Left hindlimb (tissue), 1 donor: ENCODE measurements around the gene CES5A.
"Not testable (repeated sequence)": the region's sequence is repeated elsewhere in the genome, so short reads cannot be mapped to it uniquely, and the experiment has no call there.

Source experiments
- DNase-seq: peaks from one replicate; pipeline ENCODE4 v3.0.0-alpha.2; 2018

CES5A gene

GRCh38 chr16:55872130-55872529 is 3.0 kb downstream of the CES5A start:
- DNase-seq: no peak

GRCh38 chr16:55871411-55872038 is 3.6 kb downstream of the CES5A start:
- DNase-seq: no peak

DNA sequence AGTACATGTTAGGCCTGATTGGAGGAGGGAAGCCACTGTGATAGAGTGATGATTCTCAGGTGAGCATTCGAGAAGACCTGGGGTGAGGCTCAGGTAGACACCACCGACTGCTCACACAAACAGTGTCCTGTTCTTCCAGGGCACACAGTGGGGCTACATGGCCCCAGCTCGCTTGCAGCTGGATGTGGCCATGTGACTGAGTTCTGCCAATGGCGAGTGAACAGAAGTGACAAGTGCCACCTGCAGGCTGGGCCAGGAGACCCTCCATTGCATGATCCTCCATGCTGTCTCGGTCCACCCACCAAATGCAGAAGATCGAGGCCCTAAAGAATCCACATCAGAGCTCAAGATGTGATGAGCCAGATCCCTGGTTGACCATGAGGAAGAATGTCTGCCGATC is 6.2 kb downstream of the CES5A start:
- no peak for DNase-seq

DNA sequence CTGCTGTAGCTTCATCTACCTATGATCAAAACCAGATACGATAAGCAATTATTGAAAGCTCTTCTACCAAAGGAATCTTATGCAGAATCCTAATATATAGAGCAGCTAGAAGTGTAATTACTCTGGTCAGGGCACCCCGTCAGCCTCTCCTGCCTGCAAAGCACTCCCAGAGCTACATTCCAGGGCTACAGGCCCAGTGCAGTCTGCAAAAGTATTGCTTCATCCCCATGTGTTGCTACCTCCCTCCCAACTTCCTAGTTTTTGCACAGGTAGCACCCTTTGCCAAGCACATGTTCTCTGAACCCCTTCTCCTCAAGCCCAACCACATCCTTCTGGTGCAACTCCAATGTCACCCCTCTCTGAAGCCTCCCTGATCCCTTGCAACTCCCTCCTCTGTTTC is 7.0 kb downstream of the CES5A start:
- no peak for DNase-seq

DNA sequence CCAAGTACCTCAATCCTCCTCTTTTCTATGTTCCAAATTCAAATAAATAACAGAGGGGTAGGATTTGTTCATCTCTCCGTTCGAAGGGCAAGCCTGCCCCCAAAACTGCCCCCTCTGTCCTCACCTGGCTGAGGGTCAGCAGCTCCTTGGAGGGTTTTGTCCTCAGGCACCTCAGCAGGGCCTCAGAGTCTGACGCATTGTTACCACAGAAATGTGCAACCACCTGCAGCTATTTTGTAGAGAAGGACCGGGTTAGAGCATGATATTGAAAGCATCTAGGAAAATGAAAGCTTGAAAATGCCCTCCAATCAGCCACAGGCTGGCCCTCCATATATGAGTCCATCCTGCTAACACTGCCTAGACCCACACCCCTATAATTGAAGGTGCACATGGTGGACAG is 13.9 kb downstream of the CES5A start:
- DNase-seq: no peak

GRCh38 chr16:55857650-55858049 is 17.5 kb downstream of the CES5A start:
- not testable (repeated sequence) for DNase-seq

DNA sequence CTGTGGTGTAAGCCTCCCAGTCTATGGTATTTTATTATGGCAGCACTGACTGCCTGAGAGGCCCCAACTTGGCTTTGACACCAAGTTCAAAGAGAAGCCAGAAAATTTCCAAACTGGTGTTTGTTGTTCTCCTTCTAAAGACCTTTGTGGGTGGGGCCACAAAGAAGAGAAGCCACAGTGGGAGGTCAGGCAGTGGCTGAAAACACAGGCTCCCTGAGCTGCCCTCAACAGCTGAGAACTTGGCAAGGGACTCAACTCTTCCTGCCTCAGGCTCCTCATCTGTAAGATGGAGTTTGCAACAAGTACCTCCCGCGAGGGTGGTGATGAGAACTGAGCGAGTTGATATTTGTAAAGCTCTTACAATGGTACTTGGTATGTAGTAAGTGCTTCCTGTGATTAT is 18.2 kb downstream of the CES5A start:
- no peak for DNase-seq

GRCh38 chr16:55853114-55853513 is 22.1 kb downstream of the CES5A start:
- DNase-seq: no peak

GRCh38 chr16:55849536-55849935 is 25.6 kb downstream of the CES5A start:
- no peak for DNase-seq

DNA sequence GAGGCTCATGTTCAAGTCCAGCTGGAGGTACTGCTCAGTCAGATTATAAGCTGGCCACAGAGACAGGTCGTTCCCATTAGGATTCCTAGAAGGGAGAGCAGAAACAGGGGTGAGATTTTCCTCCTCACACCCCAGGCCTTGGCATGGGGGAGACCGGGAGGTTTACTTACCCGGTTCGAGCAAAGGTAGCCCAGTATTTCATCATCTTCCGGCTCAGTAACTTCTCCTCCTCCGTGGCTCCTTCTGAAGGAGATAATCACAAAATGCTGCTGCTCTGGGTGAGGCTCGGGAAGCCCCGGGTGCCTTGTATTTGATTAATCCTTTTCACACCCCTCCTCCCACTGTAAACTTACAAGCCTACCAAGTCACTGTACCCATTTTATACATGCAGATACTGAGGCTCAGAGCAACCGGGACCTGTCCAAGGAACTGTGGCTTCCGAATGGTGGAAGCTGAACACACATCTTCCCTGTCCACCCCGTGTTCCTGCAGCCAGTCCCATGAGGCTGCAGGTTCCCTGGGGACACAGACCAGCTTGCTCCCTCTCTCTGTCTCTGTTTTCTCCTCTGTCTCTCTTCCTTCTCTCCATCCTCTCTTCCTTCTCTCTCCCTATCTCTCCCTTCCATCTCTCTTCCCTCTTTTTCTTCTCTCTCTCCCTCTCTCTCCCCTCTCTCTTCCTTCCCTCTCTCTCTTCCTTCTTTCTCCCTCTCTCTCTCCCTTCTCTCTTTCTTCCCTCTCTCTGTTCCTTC is 28.4 kb downstream of the CES5A start:
- no peak for DNase-seq

DNA sequence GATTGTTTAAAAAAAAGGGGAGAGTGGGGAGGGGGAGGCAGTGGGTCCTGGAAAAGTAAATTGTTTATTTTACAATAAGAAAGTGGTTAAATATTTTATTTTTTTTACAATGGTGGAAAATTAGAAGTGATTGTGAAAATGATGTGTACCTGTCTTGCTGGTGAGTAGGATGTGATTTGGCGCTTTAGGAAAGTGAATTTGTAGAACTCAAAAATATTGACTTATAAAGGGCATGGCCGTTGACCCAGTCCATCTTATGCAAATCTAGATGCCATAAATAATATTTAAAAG is 32.1 kb downstream of the CES5A start:
- no peak for DNase-seq

GRCh38 chr16:55842369-55843104 is 32.6 kb downstream of the CES5A start:
- no peak for DNase-seq

- no peak for DNase-seq
Measured at GRCh38 chr16:55839115-55839514, 36.1 kb downstream of the CES5A start.

DNA sequence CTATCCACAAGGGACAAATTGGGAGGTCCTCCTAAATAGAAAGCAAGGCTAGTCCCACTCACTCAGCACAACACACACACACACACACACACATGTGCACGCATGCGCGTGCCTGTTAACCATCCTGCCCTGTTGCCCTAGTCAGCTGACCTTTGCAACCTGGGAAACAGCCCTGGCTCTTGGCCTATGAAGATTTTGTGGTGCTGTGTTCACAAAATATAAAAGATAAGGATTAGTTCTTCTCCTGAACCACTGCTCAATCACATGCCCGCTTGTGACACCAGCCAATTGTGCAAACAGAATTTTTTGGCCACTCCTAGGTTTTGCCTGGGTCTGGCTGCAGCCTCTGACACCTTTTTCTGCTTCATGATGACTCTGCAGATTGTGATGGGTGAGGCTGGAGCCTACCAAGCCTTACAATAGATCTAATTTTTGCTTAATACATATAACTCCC is 39.0 kb downstream of the CES5A start:
- DNase-seq: no peak

GRCh38 chr16:55835581-55835980 is 39.6 kb downstream of the CES5A start:
- no peak for DNase-seq

DNA sequence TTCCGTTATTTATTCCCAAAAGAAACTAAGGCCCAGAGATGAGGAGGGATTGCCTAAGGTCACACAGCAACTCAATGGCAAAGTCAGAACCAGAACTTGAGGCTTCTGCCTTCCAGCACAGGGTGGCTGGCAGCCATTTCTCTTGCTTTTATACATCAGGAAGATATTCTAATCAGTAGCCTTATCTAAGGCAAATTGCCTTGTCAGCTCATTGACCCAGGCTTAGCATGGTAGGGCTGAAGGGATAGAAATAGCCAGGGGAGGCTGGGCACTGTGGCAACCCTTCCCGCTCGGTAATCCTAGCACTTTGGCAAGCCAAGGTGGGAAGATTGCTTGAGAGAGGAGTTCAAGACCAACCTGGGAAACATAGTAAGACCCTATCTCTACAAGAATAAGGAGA is 40.0 kb downstream of the CES5A start:
- not testable (repeated sequence) for DNase-seq

DNA sequence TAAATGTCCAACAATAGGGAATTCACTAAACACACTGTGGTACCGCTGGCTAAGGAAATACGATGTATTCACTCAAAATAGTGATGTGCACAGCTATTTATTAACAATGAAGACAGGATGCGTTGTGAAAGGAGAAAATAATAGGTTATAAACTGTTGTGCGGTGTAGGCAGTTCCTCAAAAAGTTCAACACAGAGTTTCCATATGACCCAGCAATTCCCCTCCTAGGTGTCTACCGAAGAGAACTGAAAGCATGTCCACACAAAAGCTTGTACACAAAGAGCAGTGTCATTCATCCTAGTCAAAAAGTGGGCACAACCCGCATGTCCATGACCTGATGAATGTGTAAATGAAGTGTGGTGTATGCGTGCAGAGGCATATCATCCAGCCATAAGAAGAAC is 41.1 kb downstream of the CES5A start:
- no peak for DNase-seq

GRCh38 chr16:55832773-55833691 is 42.1 kb downstream of the CES5A start, which contains the start of gene CES1:
Gene CES1, minus strand, starts transcription at chr16:55833096. Its CDS starts 41 bp downstream, at chr16:55833055.
- DNase-seq: no peak

DNA sequence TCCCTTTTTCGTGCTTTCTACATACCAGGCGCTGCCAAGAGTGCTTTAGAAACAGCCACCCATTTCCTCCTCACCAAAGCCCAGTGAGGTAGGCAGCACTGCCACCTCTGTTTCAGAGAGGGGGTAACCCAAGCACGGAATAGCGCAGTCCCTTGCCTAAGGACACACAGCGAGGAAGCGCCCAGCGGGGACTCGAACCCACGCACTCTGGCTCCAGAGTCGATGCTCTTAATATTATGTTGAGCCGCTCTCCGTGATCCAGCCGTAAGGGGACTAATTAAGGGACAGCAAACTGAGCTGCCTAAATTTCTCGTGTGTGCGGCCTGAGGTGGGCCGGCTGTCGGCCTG is 42.8 kb downstream of the CES5A start:
- no peak for DNase-seq

- DNase-seq: no peak
Measured at GRCh38 chr16:55830658-55831294, 44.4 kb downstream of the CES5A start.

DNA sequence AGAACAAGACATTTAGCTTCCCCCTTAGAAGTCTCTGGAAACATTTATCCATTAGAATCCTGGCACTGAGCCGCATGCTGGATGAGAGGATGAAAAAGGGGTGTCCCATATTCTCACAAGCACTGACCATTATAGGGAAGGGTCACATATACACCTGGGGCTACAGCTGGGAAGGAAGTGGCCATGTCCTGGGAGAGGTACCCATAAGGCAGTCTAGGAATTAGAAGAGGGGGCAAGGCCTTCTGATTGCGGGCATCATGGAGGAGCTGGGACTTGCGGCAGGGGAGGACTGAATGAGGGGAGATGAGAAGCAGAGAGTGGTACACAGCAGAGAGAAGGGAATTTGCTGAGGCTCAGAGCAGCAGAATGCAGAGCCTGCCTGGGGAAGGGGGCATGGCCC is 45.9 kb downstream of the CES5A start:
- DNase-seq: not testable (repeated sequence)

DNA sequence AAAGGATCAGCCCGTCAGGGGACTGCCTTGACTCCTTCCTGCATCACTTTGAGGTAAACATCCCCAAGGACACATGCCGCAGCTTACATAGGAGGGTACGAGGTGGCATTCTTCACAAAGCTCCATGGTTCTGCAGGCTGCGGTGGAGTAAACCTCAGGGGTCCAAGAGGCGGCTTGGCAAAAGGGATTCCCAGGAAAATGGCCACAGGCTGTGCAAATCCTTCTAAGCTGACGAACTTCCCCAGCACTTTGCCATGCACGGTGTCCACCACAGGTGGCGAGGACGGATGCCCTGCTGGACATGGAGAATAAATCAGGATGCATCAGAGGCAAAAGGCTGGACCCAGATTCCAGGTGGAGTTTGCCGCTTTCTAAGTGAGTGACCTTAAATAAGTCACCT is 46.5 kb downstream of the CES5A start:
- no peak for DNase-seq
